Measurements from ENCODE around the gene GALNT13. TPM values are rescaled to one million over a fixed set of nuclear protein-coding genes. Genes with fewer than 3 reads are reported as not detected.
A peak's percentile ranks its signal among the peaks of the same experiment; 100 is the strongest.

Gene GALNT13
- polyA plus RNA-seq, 2 of the 4 experiments (the other 2 are of a cell fraction): 12.1 to 15.6 TPM

- TF ChIP-seq JUNB (IDR thresholded peaks at IDR 0.05): no peak
- no peak for TF ChIP-seq ZFP36 (IDR thresholded peaks at IDR 0.05; ENCODE audit: borderline replicate concordance, partially characterized antibody)
- TF ChIP-seq EHMT2 (IDR thresholded peaks at IDR 0.05; ENCODE audit: low read depth): peak; percentile 91; the same call in 1 of the 2 replicates
- TF ChIP-seq ZSCAN20 (CRISPR knock-in tag; IDR thresholded peaks at IDR 0.05): no peak
- TF ChIP-seq FOSL2 (IDR thresholded peaks at IDR 0.05): no peak
- no peak for TF ChIP-seq FOSL2 (CRISPR knock-in tag; IDR thresholded peaks at IDR 0.05)
- no peak for TF ChIP-seq HOXB13 (CRISPR knock-in tag; IDR thresholded peaks at IDR 0.05; ENCODE audit: low read depth)
- no peak for TF ChIP-seq BCL3 (IDR thresholded peaks at IDR 0.05)
- no peak for TF ChIP-seq KDM5A (IDR thresholded peaks at IDR 0.05)
- TF ChIP-seq NR3C1 (IDR thresholded peaks at IDR 0.05): no peak
- TF ChIP-seq REST (IDR thresholded peaks at IDR 0.05): peak; percentile 95
- no peak for DNase-seq (ENCODE audit: low read depth in 1 of 2, low spot score in 1 of 2)
- H3K4me1 ChIP-seq: no peaks in the 10 kb centered on the region
- ATAC-seq: no peak
- no peaks in the 10 kb centered on the region for H3K9me3 ChIP-seq
- CTCF ChIA-PET: no interaction called here
- POLR2A ChIA-PET: no interaction called here
- no peak overlapping the region for H3K4me3 ChIP-seq
- H3K4me2 ChIP-seq: no peak overlapping the region
- H3K27ac ChIP-seq: no peak overlapping the region
- FAIRE-seq: no peak
- WGBS (ENCODE audit: missing lambda C conversion rate): 0% methylated on average over 2 of the region's 2 CpGs
These were observed 7.7 kb upstream of the GALNT13 start for GRCh38 chr2:153864022-153864421.

DNA sequence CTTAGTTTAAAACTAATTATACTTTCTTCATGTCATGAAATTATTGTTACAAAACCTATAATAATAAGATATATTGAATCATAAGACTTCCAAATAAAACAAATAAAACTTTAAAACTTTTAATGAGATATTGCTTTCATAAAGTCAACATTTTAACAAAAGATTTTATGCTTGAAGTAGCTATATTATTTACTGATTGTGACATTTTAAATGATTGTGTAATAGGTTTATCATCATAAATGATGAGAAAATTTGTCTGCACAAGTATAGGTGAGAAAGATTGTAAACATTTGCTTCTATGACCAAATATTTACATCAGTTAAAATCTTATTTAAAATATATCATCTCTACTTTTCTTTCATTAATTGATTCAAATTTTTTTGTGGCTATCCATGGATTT lies 5.1 kb upstream of the GALNT13 start:
- POLR2A ChIA-PET: no interaction called here
- no peak for TF ChIP-seq JUNB (IDR thresholded peaks at IDR 0.05)
- no peak for TF ChIP-seq HMGXB4 (CRISPR knock-in tag; IDR thresholded peaks at IDR 0.05; ENCODE audit: borderline replicate concordance)
- no peak for TF ChIP-seq HEYL (CRISPR knock-in tag; IDR thresholded peaks at IDR 0.05)
- no peak for TF ChIP-seq ELK1 (IDR thresholded peaks at IDR 0.05; ENCODE audit: low read depth, low read length)
- no peak for TF ChIP-seq POLR2A (IDR thresholded peaks at IDR 0.05; ENCODE audit: low read length)
- Histone ChIP-seq H3K9me3 (no peaks in the 10 kb centered on the region), H3K27ac (no peak overlapping the region), H3K4me1 (peaks cover 5% of the 10 kb centered on the region; the same call in 2 of the 3 replicates), H3K4me3 (no peak overlapping the region), H3K4me2 (no peak overlapping the region)
- FAIRE-seq: no peak
- CTCF ChIA-PET: interaction anchor here (1.5 kb wide), 1 partner anchor 508 kb away, joined by 6 read pairs; no protein-coding TSS in a partner anchor
- ATAC-seq: no peak
- no peak for DNase-seq (ENCODE audit: low read depth in 1 of 2, low spot score in 1 of 2)

DNA sequence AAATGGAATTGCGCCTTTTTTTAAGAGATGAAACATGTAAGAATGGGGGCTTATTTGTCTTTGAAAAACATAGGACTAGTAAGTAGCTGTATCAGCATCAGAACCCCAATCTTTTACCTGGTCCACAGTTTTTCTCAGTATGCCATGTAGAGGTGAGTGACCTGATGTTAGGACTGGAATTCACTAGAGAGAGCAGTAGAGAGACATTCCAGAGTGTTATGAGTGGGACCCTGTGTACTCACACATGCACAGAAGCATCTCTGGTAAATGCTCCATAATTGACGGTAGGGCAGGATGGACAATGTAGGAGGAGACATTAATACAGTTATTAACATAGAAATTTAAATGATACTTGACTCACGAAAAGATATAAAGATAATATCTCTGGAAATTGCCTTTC lies 1.4 kb upstream of the GALNT13 start:
- Histone ChIP-seq H3K4me3 (no peak overlapping the region; the same call in 1 of the 3 replicates), H3K4me1 (peaks cover 10% of the 10 kb centered on the region; the same call in 2 of the 3 replicates), H3K4me2 (peak overlapping the region; percentile 76), H3K9me3 (no peaks in the 10 kb centered on the region), H3K27ac (no peak overlapping the region)
- CTCF ChIA-PET: interaction anchor here (0.7 to 3.1 kb wide), 9 partner anchors 48 to 557 kb away, joined by 3 to 36 read pairs (median 3); no protein-coding TSS in a partner anchor
- ATAC-seq (peak; percentile 47 to 60), FAIRE-seq (no peak), DNase-seq (ENCODE audit: low read depth in 1 of 2, low spot score in 1 of 2) (peak in 1 of 2 experiments; percentile 66)
- 1% methylated on average over 3 of the region's 3 CpGs for WGBS (ENCODE audit: missing lambda C conversion rate)
- POLR2A ChIA-PET: no interaction called here
- TF ChIP-seq ZNF302 (CRISPR knock-in tag; IDR thresholded peaks at IDR 0.05) (no peak), GATA3 (IDR thresholded peaks at IDR 0.05; ENCODE audit: borderline replicate concordance) (no peak), RAD21 (conservative IDR thresholded peaks at IDR 0.05 in 1 of 2, IDR thresholded peaks at IDR 0.05 in 1 of 2) (peak; percentile 63 to 68), HMGXB4 (CRISPR knock-in tag; IDR thresholded peaks at IDR 0.05; ENCODE audit: borderline replicate concordance) (no peak), RFX5 (IDR thresholded peaks at IDR 0.05) (no peak), ZC3H11A (IDR thresholded peaks at IDR 0.05) (no peak), HOXB13 (CRISPR knock-in tag; IDR thresholded peaks at IDR 0.05; ENCODE audit: low read depth) (no peak), JUNB (IDR thresholded peaks at IDR 0.05) (no peak), HOXB5 (CRISPR knock-in tag; IDR thresholded peaks at IDR 0.05) (no peak), CBX8 (IDR thresholded peaks at IDR 0.05) (no peak), EP300 (IDR thresholded peaks at IDR 0.05) (no peak)
- TF ChIP-seq, protein P1, sequence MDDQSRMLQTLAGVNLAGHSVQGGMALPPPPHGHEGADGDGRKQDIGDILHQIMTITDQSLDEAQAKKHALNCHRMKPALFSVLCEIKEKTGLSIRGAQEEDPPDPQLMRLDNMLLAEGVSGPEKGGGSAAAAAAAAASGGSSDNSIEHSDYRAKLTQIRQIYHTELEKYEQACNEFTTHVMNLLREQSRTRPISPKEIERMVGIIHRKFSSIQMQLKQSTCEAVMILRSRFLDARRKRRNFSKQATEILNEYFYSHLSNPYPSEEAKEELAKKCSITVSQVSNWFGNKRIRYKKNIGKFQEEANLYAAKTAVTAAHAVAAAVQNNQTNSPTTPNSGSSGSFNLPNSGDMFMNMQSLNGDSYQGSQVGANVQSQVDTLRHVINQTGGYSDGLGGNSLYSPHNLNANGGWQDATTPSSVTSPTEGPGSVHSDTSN (IDR thresholded peaks at IDR 0.05): no peak
